K562 (cell line): ENCODE results near the gene CEP44. TPM values are rescaled to one million over a fixed set of nuclear protein-coding genes. Genes with fewer than 3 reads are reported as not detected.

ENCODE experiments used
- CBFA2T3 ChIP-seq: fragments of 450-650 bp; IDR thresholded peaks from 2 replicates; pipeline ENCODE4 v1.6.1; 2017
- KLF1 ChIP-seq: fragments of 450-650 bp; IDR thresholded peaks from 2 replicates; pipeline ENCODE4 v1.6.1; 2016; ENCODE audit warnings: missing genetic modification characterization, missing compliant biosample characterization
- PPARD ChIP-seq: fragments of 250-450 bp; sonication (Bioruptor Pico); IDR thresholded peaks from 2 replicates; pipeline ENCODE4 v1.8.0; 2022; ENCODE audit warnings: inconsistent platforms, mild to moderate bottlenecking, moderate library complexity
- RNF2 ChIP-seq: sonication (generic); IDR thresholded peaks from 2 replicates; pipeline ENCODE4 v1.6.1; 2016
- SRSF1 ChIP-seq: fragments of 200-400 bp; formaldehyde crosslinking; IDR thresholded peaks from 2 replicates; pipeline ENCODE4 v1.6.1; 2017; ENCODE audit warnings: mild to moderate bottlenecking, low read depth, low read length, moderate library complexity
- ZBTB1 ChIP-seq: sonication (generic); formaldehyde crosslinking; IDR thresholded peaks from 2 replicates; pipeline ENCODE4 v1.8.1; 2023; ENCODE audit warnings: missing genetic modification reagents, low read depth, mild to moderate bottlenecking, borderline replicate concordance
- ZBTB34 ChIP-seq: fragments of 250-450 bp; sonication (Bioruptor Pico); IDR thresholded peaks from 2 replicates; pipeline ENCODE4 v1.8.0; 2021; ENCODE audit warnings: mild to moderate bottlenecking, moderate library complexity
- ZFP91 ChIP-seq: sonication (generic); formaldehyde crosslinking; IDR thresholded peaks from 2 replicates; pipeline ENCODE4 v1.8.0; 2022; ENCODE audit warnings: mild to moderate bottlenecking, missing genetic modification reagents
- polyA plus RNA-seq, 8 experiments: library from polyadenylated mRNA; depleted of rRNA in 4 of 8; stranded (reverse) in 5 of 8; unstranded in 3 of 8; fragments of >200 nt; fragmentation: Nextera tagmentation in 2 of 8; fragmentation: Illumina TruSeq in 1 of 8; extraction: Ambion mirVana in 2 of 8; extraction: Trizol in 1 of 8; gene quantifications; 2 replicates each; pipeline versions ENCODE4 v1.2.1 to v1.2.3, GENCODE V29; 2011 to 2014; ENCODE audit warnings: inconsistent platforms in 1 of 8, missing spikeins in 1 of 8
- total RNA-seq, 7 experiments: library from RNA; depleted of rRNA in 6 of 7; stranded (reverse); fragments of >200 nt in 6 of 7; fragmentation: Illumina TruSeq in 2 of 7; extraction: Trizol in 2 of 7; gene quantifications; 2 replicates each; pipeline versions ENCODE4 v1.2.1 to v1.2.3, GENCODE V29; 2011 to 2021; ENCODE audit warnings: low replicate concordance in 1 of 7

Gene CEP44
- total and polyA plus RNA-seq, 9 of the 15 experiments (the other 6 are each of a cell fraction or from before 2014, with no cell fraction given), result 19.6 to 45.0 (median 24.4) TPM

- TF ChIP-seq KLF1 (tag), result no peak
- TF ChIP-seq PPARD (CRISPR knock-in tag), result no peak
- no peak for TF ChIP-seq SRSF1
- no peak for TF ChIP-seq ZBTB34 (CRISPR knock-in tag)
- TF ChIP-seq ZFP91 (CRISPR knock-in tag), result no peak
- TF ChIP-seq ZBTB1, result no peak
- 0 out of 2 replicates have a peak, but pooled peaks have one; percentile 14 for TF ChIP-seq CBFA2T3
- no peak for TF ChIP-seq RNF2
These were observed 68.5 kb downstream of the CEP44 start (continued) for GRCh38 chr4:174352061-174352819.
